Measurements from ENCODE around the gene MREG.
"Not testable (repeated sequence)": the region's sequence is repeated elsewhere in the genome, so short reads cannot be mapped to it uniquely, and the experiment has no call there.

The MREG gene

DNA sequence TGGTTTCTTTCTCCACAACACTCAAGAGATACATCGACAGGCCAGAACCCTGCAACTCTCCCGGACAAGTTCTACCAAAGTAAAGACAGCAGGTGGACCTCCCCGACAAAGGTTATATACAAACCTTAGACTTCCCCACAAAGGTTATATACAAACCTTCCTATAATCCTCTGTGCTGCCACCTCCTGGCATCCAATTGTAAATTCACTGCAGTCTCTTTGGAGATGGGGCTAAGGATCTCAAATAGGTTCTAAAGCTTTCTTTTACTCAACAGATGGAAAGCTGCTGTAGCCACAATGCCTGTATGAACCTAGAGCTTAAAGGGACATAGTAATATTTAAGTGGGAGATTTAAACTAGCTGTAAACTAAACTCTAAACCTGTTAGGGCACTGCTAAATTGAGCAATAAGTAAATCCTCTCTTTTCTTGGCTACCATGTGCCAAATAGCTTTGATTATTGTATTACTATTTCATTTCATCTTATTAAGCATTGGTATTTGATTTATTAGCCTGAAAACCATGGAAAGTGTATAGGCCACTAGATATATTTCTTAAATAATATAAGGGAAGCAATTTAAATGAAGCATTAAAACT, 9.8 kb upstream of the MREG start:
- in situ Hi-C loops (cut with MboI; ENCODE audit: low sequenced_read_pairs): no loop called here

DNA sequence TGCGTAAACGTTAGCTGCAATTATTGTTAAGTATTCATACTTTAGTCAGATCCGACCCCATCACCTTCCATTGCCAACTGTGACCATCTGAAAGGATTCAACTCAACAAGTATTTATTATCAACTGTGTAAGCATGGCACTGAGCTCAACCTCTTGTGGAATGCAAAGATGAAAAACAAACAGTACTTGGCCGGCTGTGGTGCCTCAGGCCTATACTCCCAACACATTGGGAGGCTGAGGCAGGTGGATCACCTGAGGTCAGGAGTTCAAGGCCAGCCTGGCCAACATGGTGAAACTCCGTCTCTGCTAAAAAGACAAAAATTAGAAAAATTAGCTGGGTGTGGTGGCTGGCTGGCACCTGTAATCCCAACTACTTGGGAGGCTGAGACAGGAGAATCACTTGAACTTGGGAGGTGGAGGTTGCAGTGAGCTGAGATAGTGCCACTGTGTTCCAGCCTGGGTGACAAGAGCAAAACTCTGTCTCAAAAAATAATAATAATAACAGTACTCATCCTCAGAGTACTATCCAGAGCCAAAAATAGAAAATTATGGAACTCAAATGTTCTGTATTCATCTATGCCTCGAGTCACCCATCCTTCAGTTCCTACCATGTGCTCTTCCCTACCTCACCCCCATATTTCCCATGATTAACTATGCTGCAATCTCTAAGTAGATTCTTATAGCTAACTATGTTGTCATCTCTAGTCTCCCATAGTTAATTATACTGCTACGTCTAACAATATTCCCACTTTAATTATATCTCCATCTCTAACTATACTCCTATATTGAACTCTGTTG, 8.6 kb upstream of the MREG start:
- in situ Hi-C loops (cut with MboI; ENCODE audit: low sequenced_read_pairs): no loop called here

DNA sequence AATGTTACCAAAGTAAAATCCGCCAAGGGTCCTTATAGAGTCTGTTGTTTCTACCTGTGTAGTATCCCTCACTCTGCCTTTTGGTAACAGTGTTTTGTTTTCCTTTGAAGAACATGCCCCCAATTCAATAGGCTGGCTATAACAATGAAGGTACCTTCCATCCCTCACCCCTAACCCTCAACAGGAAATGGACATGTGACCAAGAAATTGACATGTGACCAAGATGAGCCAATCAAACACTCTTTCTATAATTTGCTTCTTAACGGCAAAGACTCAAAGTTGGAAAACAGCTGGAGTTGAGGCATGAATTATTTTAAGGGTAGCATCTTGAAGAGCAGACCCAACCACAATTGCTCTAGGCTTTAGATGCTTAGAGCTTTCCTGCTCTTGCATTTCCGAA, 5.4 kb upstream of the MREG start:
- in situ Hi-C loops (cut with MboI; ENCODE audit: low sequenced_read_pairs): no loop called here

DNA sequence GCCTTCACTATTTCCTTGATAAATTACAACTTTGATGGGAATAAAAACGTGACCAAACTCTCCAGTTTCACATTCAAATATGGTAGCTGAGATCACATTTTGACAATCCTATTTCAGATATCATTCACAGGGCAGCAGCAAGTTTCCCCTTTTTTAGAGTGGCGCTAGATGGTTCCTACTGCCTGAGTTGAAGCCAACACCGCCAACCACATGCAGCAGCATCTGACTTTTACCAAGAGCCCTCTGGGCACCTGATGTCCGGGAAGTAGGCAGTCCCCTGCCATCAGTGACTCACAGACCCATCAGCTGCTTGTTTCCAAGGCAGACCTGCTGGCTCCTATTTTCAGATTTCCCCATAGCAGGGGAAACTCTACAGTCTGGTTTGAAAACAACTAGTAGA, 4.0 kb upstream of the MREG start:
- in situ Hi-C loops (cut with MboI; ENCODE audit: low sequenced_read_pairs): no loop called here

DNA sequence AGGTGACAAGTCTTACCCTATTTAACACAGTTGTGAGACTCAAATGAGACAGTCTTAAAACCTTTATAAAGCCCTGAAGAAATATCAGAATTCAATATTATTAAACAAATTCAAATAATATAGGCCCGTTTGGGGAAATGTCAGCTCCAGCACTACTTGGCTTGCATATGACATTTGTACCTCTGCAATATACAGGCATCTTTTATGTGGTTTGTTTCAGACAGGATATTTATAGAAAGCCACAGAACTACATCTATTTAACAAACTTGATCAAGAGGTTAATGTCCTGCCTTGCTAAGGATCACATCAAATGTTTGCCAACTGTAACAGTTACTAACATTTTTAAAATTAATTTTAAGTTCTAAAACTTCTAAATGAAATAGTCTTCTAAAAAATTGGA, 3.2 kb upstream of the MREG start:
- in situ Hi-C loops (cut with MboI; ENCODE audit: low sequenced_read_pairs): no loop called here

DNA sequence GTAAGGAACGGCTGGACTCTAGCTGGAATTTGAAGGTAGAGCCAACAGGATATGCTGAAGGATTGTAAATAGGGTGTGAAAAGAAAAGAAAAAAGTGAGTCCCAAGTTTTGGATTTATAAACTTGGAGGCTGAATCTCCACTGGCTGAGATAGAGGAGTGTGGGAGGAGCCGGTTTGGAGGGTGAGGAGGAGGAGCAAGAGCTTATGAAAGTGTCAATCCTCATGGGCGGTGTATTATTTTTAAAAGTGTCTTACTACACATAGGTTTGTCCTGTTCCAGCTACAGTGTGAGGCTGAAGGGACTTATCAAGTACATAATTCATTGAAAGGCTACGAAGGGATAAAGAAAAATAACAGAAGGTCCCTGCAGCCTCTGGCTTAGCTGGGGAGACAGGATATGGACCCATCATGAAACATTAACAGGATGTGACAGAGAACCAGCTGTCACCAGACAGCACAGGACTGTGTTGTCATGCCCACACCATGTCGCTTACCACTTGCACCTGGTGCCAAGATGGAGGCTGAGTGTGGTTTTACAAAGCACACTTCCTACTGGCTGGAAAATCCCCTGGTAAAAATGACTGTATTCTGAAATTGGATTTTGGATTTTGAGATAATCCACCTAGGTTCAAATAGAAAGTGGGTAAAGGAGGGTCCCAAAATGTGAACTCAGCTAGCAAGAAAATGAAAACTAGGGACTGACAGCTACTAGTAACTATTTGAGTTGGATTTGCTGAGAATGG, 2.5 kb upstream of the MREG start:
- in situ Hi-C loops (cut with MboI; ENCODE audit: low sequenced_read_pairs): no loop called here

DNA sequence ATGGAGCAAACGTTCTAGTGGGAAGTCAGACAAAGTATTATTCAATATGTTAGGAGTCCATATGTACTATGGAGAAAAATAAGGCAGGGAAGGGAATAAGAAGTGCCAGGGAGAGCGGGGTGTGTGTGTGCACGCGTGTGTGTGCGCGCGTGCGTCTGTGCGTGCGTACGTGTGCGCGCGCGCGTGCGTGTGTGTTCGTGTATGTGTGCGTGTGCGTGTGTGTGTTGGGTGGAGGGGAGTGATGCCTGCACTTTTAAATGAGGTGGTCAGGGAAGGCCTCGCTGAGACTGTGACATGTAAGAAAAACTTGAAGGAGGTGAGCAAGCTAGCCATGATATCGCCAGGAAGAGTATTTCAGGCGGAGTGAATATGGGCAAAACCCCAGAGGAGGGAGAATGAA, 1.6 kb upstream of the MREG start:
- in situ Hi-C loops (cut with MboI; ENCODE audit: low sequenced_read_pairs): no loop called here

DNA sequence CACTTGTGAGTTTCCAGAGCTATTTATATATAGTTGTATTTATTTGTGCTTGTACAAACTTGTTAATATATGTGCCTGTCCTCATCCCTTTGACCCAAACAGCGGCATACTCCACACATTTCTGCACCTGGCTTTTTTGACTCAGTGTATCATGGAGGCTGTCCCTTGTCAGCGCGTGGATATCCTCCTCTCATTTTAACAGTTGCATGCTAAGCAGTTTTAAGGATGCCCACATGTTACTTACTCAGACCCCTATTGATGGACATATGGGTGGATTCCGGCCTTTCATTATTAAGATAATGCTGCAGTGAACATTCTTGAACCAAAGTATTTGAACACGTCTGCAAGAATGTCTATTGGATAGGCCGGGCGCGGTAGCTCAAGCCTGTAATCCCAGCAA, 655 bp upstream of the MREG start:
- in situ Hi-C loops (cut with MboI; ENCODE audit: low sequenced_read_pairs): no loop called here

DNA sequence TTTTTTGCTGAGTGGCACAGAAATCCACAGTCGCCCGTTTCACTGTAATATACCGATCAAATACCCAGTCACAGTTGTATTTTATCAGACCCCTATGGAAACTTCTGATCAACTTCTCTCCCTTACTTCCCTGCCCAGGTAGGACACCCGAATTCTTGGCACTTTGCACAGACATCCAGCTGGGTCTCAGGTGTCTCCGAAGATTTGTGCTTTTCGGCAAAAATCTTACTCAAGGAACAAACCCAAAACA, 596 bp downstream of the MREG start:
- in situ Hi-C loops (cut with MboI; ENCODE audit: low sequenced_read_pairs): no loop called here

DNA sequence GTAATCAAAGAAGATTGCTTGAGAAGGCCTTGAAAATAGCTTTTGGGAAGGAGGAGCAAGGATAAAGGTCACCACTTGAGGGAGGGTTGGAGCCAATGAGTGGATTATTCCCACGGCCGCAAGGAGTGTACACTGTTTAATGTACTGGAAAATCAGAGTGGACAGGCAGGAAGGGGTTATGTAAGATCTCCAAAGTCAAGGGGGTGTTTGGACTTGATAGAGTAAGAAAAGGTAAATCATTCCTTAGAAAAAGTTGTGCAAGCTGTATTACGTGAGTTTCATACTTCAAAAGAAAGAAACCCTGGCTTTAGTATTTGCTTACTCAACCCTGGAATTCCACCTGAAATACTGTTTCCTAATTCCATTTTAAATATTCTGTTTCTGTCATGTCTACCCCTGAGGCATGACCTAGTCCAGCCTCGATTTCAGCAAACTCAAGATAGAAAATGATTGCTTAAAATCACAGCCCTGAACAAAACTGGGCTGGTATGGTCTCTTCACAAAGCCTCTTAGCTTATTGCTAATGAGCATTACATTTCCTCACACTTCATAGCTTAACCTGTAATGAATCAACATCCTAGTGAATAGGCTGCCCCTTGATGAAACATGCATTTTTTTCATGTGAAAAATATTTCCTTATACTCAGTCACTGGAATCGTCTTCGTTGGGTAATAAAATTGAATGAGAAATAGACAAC, 1.1 kb downstream of the MREG start:
- in situ Hi-C loops (cut with MboI; ENCODE audit: low sequenced_read_pairs): no loop called here

DNA sequence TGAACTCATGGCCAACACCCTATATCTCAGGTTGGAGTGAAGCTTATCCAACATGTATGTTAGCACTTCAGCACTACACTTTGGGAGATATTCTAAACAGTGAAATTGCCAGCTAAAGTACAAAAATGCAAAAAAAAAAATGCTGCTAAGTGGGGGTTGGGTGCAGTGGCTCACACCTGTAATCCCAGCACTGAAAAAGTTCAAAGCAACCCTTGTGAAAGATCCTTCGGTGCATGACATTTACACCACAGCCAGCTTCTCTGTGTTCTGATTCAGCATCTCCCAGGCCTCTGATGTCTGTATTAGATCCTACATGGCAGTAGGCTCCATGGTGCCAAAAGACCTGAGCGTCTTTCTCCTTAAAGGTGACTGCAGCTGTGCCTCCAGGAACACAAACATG, 4.1 kb downstream of the MREG start:
- in situ Hi-C loops (cut with MboI; ENCODE audit: low sequenced_read_pairs): not testable (repeated sequence)

DNA sequence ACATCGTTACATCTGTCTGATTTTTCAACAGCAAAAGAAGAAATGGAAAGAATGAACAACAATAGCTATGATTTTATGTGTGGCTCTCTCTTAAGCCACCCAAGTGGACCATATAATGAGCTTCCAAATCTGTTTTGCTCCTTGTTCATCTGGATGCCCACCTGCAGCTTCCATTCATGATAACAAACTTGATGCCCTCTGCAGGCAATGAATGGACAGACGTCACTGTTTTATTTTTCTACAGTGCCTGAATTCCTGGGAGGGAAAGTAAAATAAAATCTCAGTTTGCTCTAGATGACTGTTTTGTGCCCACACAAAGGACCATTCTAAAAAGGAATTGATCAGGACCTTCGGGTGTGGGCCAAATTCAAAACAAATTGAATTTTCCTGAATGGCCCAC, 5.0 kb downstream of the MREG start:
- in situ Hi-C loops (cut with MboI; ENCODE audit: low sequenced_read_pairs): no loop called here

DNA sequence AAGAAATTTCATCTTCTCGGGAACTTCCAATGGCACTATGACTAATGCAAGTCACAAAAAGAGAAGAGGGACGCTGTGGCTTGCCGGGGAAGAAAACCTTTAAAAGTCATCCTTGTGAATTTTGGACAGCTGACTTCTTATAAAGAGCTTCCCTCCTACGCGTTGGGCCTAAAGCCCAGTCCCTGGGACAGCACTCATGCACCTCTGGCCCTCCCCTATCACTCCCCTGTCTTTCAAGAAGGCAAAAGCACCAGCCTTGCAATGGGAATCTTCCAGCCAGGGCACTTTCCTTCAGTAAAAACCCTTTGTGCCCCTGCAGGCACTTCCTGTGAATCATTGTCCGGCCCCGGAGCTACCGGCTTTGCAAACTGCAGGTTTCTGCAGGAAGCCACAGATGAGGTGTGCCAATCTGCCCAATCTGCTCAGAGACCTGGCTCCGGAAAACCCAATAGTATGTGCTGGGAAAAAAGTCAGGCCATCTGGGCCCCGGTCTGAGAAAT, 7.1 kb downstream of the MREG start:
- in situ Hi-C loops (cut with MboI; ENCODE audit: low sequenced_read_pairs): no loop called here

DNA sequence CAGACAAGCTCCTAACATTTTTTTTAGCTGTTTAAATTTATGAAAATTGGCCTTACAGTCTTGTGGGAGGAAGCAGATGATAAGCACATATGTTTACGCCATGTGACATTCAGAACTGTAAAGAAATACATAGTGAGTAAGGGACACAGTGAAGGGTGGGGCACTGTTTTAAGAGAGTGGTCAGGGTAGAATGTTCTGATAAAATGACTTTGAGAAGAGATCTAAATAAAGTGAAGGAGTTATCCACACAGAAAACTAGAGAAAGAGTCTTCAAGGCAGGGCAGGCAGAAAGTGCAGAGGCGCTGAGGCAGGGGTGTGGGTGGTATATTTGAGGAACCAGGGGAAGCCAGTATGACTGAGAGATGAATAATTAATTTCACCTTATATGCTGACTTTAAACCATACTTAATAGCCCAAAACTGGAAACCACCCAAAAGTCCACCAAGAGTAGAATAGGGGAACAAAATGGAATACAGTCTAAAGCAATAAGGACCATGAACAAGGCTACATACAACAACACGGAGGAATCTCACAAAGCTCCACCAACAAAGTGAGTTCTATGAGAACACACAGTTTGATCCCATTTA, 8.6 kb downstream of the MREG start:
- in situ Hi-C loops (cut with MboI; ENCODE audit: low sequenced_read_pairs): no loop called here

DNA sequence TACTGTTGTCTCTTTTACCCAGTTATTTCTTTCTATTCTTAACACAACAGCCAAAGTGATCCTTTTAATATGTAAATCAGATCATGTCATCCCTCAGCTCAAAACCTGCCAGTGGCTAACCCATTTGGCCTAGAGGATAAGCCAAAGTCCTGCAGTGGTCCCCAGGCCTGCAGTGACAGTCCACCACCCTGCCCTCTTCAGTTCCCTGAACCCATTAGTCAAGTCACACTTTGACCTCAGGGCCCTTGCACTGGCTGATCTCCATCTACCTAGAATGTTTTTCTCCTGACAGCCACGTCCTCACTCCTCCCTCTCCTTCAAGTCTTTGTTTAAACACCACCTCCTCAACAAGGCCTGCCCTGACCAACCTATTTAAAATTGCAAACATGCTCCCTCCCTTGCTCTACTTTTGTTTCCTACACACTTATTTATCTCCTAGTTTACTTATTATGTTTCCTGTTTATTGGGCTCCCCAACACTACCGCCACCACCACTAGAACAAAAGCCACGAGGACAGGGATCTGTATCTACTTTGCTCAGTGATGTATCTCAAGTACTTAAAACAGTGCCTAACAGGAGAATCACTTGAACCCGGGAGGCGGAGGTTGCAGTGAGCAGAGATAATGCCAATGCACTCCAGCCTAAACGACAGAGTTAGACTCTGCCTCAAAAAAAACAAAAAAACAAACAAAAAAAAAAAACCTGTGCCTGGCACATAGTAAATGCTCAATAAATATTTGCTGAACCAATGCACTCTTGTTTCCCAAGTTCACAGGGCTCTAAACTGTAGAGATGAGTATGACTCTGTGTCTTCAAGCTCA, 9.3 kb downstream of the MREG start:
- in situ Hi-C loops (cut with MboI; ENCODE audit: low sequenced_read_pairs): no loop called here

DNA sequence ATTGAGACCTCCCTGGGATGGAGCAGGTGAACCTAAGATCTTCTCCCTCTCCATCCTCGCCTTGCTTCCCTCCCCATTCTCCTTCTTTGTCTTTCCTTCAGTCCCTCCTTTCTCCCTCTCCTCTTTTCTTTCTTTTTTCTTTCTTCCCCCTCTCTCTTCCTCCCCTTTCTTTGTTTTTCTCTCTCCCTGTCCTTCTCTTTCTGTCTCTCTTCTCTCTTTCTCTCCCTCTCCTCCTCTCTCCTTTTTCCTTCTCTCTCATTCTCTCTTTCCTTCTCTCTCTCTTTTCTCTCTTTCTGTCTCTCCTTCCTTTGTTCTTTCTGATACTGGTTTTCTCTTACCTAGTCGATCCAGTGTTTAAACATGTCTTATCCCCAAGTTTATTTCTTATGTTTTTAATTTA, 10.7 kb downstream of the MREG start:
- in situ Hi-C loops (cut with MboI; ENCODE audit: low sequenced_read_pairs): no loop called here

DNA sequence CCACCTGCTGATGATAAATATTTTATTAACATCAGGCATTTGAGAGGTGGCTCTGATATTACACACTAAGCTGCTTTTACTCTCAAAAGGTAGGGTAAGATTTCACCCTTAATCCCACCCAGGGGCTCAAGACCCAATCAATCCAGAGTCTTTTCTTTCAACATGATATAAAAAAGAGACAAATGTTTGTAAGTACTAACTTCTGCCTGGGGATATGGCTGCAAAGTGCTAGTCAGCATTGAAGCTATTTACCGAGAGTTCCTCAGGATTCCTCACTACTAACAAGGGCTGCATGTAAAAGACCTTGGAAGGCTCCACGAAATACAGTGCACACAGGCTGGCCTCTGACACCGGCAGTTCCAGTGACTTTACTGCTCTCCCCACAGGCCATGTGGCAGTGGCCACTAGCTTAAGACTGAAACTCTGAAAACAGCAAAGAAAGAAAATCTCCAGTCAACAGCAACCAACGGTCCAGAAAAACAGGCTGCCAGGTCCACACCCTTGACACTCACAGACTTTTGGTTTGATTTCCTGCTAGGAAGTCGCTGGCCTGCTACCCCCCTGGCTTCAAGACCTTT, 11.2 kb downstream of the MREG start:
- in situ Hi-C loops (cut with MboI; ENCODE audit: low sequenced_read_pairs): no loop called here

DNA sequence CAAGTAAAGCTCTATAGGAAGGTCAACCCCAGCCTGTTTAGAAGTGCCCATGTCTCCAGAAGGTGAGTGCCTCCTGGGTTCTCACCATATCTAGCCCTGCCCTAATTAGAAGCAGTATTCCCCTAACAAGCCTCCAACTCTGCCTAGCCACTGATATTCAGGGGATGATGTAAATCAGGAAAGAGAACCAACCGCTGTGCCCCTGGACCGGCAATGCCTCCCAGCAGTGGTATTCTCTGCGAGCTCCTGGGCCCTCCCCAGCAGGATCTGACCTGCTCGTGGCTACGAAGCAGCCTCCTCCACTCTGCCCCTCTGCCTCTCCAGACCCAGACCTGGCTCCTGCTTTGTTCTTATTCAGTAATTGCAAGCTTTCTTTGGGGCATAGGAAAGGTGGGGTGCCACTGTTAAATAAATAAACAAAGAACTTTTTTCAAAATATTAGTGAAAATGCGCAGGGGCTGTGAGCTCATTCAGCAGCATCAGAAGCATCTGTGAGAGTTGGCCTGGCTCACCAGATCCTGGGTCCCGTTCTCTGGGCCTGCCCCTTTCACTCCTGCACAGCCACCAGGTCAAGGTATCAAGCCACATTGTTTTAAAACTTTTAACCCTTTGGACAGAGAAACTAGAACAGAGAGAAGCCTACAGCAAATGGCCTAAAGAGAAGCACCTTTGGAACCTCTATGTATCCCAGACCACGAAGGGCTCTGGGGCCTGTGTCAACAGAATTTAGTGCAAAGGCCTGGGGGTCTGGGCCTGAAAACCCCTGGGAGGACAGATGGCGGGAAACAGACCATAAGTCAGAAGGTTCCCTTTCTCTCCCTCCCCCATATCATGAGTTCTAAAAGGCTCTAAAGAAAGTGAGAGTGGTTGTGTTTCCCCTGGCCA, 11.9 kb downstream of the MREG start:
- in situ Hi-C loops (cut with MboI; ENCODE audit: low sequenced_read_pairs): no loop called here

DNA sequence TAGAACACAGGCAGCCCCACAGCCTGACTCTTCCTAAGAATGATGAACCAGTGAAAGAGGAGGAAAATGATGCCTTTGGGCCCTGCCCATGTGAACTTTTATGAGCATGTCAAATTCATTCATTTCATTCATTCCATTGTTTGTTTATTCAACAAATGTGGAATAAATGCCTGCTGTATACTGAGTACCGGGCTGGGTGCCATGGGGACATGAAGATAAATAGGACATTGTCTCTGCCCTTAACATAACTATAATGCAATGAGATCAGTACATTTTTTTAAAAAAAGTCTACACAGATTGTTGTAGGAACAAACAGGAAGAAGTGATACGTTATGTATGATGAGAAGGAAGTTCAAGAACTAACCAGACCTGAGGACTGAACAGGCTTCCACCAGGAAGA, 14.7 kb downstream of the MREG start:
- in situ Hi-C loops (cut with MboI; ENCODE audit: low sequenced_read_pairs): no loop called here

Data from HL-60/S4 (cell line).